DND-41 (cell line): ENCODE data around the gene DDR1.

Source experiments
- CTCF ChIP-seq: IDR thresholded peaks from 2 replicates; pipeline ENCODE4 v1.5.1; 2012; ENCODE audit warnings: borderline replicate concordance, low read length, moderate library complexity, mild to moderate bottlenecking; ENCODE audit not compliant: poor library complexity, severe bottlenecking; ENCODE audit errors: extremely low read depth
- EZH2 ChIP-seq: IDR thresholded peaks from 3 replicates; pipeline ENCODE4 v1.6.1; 2012; ENCODE audit warnings: borderline replicate concordance, low read depth, mild to moderate bottlenecking, moderate library complexity, low read length, inconsistent platforms; ENCODE audit not compliant: severe bottlenecking

DNA sequence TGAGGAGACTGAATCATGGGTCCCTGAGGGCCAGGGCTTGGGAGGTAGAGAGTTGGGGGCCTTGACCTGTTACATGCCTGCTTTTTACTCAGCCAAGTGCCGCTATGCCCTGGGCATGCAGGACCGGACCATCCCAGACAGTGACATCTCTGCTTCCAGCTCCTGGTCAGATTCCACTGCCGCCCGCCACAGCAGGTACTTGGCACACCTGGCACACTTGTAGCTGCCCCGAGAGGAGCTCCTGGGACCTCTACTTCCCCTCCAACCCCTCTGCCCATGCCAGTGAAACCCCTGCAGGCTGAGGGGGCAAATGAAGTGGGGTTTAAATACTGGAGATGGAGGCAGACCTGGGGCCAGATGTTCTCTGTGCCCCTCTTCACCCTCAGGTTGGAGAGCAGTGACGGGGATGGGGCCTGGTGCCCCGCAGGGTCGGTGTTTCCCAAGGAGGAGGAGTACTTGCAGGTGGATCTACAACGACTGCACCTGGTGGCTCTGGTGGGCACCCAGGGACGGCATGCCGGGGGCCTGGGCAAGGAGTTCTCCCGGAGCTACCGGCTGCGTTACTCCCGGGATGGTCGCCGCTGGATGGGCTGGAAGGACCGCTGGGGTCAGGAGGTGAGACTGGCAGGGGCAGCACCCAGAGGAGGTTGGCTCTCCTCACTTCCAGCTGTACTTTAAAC is 4.6 kb downstream of the DDR1 start:
- TF ChIP-seq EZH2 (no peak), CTCF (no peak)
